GM12878 (cell line): ENCODE measurements around the gene GFAP. TPM values are rescaled to one million over a fixed set of nuclear protein-coding genes. Genes with fewer than 3 reads are reported as not detected.

ENCODE experiments used
- NRF1 ChIP-seq: conservative IDR thresholded peaks from 2 replicates; pipeline ENCODE4 v1.6.1; 2011; ENCODE audit warnings: mild to moderate bottlenecking, low read depth, low read length, improper control_type of control experiment
- RCOR1 ChIP-seq: conservative IDR thresholded peaks from 2 replicates; pipeline ENCODE4 v1.6.1; 2012; ENCODE audit warnings: low read depth, low read length, improper control_type of control experiment
- ZNF592 ChIP-seq: fragments of 450-650 bp; IDR thresholded peaks from 2 replicates; pipeline ENCODE4 v1.6.1; 2017; ENCODE audit warnings: mild to moderate bottlenecking, moderate library complexity
- polyA plus RNA-seq, 11 experiments: library from polyadenylated mRNA; depleted of rRNA in 4 of 11; unstranded in 6 of 11; stranded (reverse) in 5 of 11; fragments of >200 nt; fragmentation: Nextera tagmentation in 4 of 11; fragmentation: Illumina TruSeq in 1 of 11; extraction: Ambion mirVana in 4 of 11; extraction: Trizol in 1 of 11; gene quantifications; 1 replicate in 1 of 11; 2 replicates in 10 of 11; pipeline versions ENCODE4 v1.2.1 to v1.2.3, GENCODE V29; 2011 to 2016; ENCODE audit warnings: inconsistent platforms in 2 of 11, missing spikeins in 2 of 11, low read depth in 1 of 11
- total RNA-seq, 4 experiments: library from RNA; depleted of rRNA in 3 of 4; stranded (reverse); fragments of >200 nt in 3 of 4; fragmentation: Illumina TruSeq in 1 of 4; extraction: Trizol in 1 of 4; gene quantifications; 2 replicates each; pipeline versions ENCODE4 v1.2.1 to v1.2.3, GENCODE V29; 2013 to 2021
- TF ChIP-seq, protein P1 (sequence below): fragments of 450-650 bp; formaldehyde crosslinking; IDR thresholded peaks from 2 replicates; pipeline ENCODE4 v1.5.0; 2022; ENCODE audit warnings: mild to moderate bottlenecking, missing genetic modification characterization

Gene GFAP
- total and polyA plus RNA-seq, 10 of the 15 experiments (the other 5 are each of a cell fraction or from before 2014, with no cell fraction given): 0.04 to 0.25 TPM; not detected in 8

- TF ChIP-seq ZNF592 (no peak), RCOR1 (no peak), NRF1 (no peak)
- TF ChIP-seq, protein P1, sequence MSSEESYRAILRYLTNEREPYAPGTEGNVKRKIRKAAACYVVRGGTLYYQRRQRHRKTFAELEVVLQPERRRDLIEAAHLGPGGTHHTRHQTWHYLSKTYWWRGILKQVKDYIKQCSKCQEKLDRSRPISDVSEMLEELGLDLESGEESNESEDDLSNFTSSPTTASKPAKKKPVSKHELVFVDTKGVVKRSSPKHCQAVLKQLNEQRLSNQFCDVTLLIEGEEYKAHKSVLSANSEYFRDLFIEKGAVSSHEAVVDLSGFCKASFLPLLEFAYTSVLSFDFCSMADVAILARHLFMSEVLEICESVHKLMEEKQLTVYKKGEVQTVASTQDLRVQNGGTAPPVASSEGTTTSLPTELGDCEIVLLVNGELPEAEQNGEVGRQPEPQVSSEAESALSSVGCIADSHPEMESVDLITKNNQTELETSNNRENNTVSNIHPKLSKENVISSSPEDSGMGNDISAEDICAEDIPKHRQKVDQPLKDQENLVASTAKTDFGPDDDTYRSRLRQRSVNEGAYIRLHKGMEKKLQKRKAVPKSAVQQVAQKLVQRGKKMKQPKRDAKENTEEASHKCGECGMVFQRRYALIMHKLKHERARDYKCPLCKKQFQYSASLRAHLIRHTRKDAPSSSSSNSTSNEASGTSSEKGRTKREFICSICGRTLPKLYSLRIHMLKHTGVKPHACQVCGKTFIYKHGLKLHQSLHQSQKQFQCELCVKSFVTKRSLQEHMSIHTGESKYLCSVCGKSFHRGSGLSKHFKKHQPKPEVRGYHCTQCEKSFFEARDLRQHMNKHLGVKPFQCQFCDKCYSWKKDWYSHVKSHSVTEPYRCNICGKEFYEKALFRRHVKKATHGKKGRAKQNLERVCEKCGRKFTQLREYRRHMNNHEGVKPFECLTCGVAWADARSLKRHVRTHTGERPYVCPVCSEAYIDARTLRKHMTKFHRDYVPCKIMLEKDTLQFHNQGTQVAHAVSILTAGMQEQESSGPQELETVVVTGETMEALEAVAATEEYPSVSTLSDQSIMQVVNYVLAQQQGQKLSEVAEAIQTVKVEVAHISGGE: no peak
Measured at GRCh38 chr17:44912763-44913544, 2.3 kb downstream of the GFAP start (continued).
